SKM-1 (cell line): ENCODE results near the gene LY86.

Experiments
- DNase-seq: peaks from one replicate; lab custom pipeline; 2025; ENCODE audit not compliant: unreplicated experiment; lab: John Stamatoyannopoulos, UW

The LY86 gene

GRCh38 chr6:6700407-6701270 lies 112.1 kb downstream of the LY86 start:
- no peak for DNase-seq

GRCh38 chr6:6701864-6702263 lies 113.3 kb downstream of the LY86 start:
- DNase-seq = peak; percentile 65

- DNase-seq = no peak
These were observed 115.2 kb downstream of the LY86 start for GRCh38 chr6:6703699-6704098.
